ENCODE measurements around the gene SLC35A4.

DNA sequence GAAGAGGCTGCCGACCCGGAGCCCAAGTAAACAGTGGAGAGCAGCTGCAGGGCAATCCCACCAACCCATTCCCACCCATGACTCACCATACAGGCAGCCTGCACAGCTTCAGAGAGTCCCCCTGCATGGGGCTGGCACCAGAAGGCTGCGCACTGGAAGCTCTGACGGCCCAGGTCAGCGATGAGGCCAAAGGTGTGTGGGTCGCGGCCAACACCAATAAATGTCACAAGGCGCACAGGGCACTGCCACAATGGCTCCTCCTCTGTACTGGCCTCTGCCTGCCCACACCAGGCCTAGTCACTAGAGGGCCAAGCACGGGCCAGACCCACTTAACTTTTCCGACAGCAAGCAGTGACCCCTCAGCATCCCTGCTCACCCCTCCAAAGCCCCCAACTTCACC, 4.4 kb upstream of the SLC35A4 start:
- TF ChIP-seq POLR2AphosphoS5 (IDR thresholded peaks at IDR 0.05; ENCODE audit: borderline replicate concordance, low read depth, low read length) (no peak), EZH2 (IDR thresholded peaks at IDR 0.05) (no peak), FOXP2 (optimal IDR thresholded peaks at IDR 0.05; ENCODE audit: control extremely low read depth, extremely low read length, insufficient read depth) (no peak)
